Measurements from ENCODE around the gene EYS.

Gene EYS

GRCh38 chr6:63923139-63923739 lies 1783.8 kb downstream of the EYS start:
- H3K27ac ChIP-seq = no peak overlapping the region
- peak; percentile 74 for TF ChIP-seq CTCF (conservative IDR thresholded peaks at IDR 0.05)

GRCh38 chr6:63919556-63920110 lies 1787.4 kb downstream of the EYS start:
- no peak overlapping the region for H3K27ac ChIP-seq
- no peak for TF ChIP-seq CTCF (conservative IDR thresholded peaks at IDR 0.05)

GRCh38 chr6:63912887-63913286 lies 1794.1 kb downstream of the EYS start:
- H3K27ac ChIP-seq = no peak overlapping the region
- no peak for TF ChIP-seq CTCF (conservative IDR thresholded peaks at IDR 0.05)

- no peak for TF ChIP-seq CTCF (conservative IDR thresholded peaks at IDR 0.05)
- H3K27ac ChIP-seq = no peak overlapping the region
These were observed 1796.0 kb downstream of the EYS start for GRCh38 chr6:63910863-63911551.

GRCh38 chr6:63904650-63905248 lies 1802.3 kb downstream of the EYS start:
- TF ChIP-seq CTCF (conservative IDR thresholded peaks at IDR 0.05) = no peak
- no peak overlapping the region for H3K27ac ChIP-seq

GRCh38 chr6:63899550-63899949 lies 1807.5 kb downstream of the EYS start:
- TF ChIP-seq CTCF (conservative IDR thresholded peaks at IDR 0.05) = no peak
- no peak overlapping the region for H3K27ac ChIP-seq

- no peak for TF ChIP-seq CTCF (conservative IDR thresholded peaks at IDR 0.05)
- H3K27ac ChIP-seq = no peak overlapping the region
These were observed 1809.1 kb downstream of the EYS start for GRCh38 chr6:63897952-63898351.

All from VCaP (cell line).